B cell (primary cell): ENCODE measurements around the gene HIPK3. TPM values are rescaled to one million over a fixed set of nuclear protein-coding genes. Genes with fewer than 3 reads are reported as not detected.

Source experiments
- ATAC-seq: fragments of 200-7000 bp; cut with Tn5 transposase; one replicate; pipeline ENCODE4 v1.10.0; 2021; ENCODE audit warnings: low read depth, mild to moderate bottlenecking, moderate number of reproducible peaks, moderate library complexity
- CTCF ChIA-PET: fragments of 350-600 bp; sonication (Branson Sonifier 250); formaldehyde crosslinking; loops from one replicate; lab custom pipeline; 2021; ENCODE audit warnings: antibody characterized with exemption, inconsistent platforms; lab: Charles Lee
- POLR2A ChIA-PET: fragments of 350-600 bp; sonication (Branson Sonifier 250); formaldehyde crosslinking; loops from one replicate; lab custom pipeline; 2021; ENCODE audit warnings: antibody characterized with exemption; lab: Charles Lee
- DNase-seq: peaks from one replicate; pipeline ENCODE4 v3.0.0; 2013
- H2AFZ ChIP-seq: 2 replicates; pipeline ENCODE4 v1.6.1; 2012; ENCODE audit warnings: mild to moderate bottlenecking, low read depth, low read length; ENCODE audit not compliant: insufficient read depth, poor library complexity, severe bottlenecking
- H3K27ac ChIP-seq, 2 donors: 1 replicate in 1 of 2; 2 replicates in 1 of 2; pipeline ENCODE4 v1.5.1; 2012 to 2013; ENCODE audit warnings: low read length in 2 of 2, mild to moderate bottlenecking in 2 of 2, moderate library complexity in 1 of 2
- H3K27me3 ChIP-seq, 4 experiments: fragments of 200-600 bp in 1 of 4; sonication (generic) in 1 of 4; replicated peaks in 1 of 4; 1 replicate in 2 of 4; 2 replicates in 2 of 4; pipeline versions ENCODE4 v1.6.1 to v1.7.0; 2013 to 2016; ENCODE audit warnings: low read length in 3 of 4, mild to moderate bottlenecking in 2 of 4, mixed read lengths in 1 of 4, moderate library complexity in 1 of 4; ENCODE audit not compliant: insufficient read depth in 4 of 4, control insufficient read depth in 3 of 4; ENCODE audit errors: control extremely low read depth in 1 of 4
- H3K36me3 ChIP-seq, 2 experiments: replicated peaks in 1 of 2; 1 replicate in 1 of 2; 2 replicates in 1 of 2; pipeline versions ENCODE4 v1.6.1 to v1.7.1; 2013; ENCODE audit warnings: low read length in 1 of 2; ENCODE audit not compliant: insufficient read depth in 2 of 2, control insufficient read depth in 1 of 2; ENCODE audit errors: control extremely low read depth in 1 of 2, extremely low read depth in 1 of 2
- H3K4me1 ChIP-seq, 2 donors: fragments of 200-600 bp in 1 of 2; sonication (generic) in 1 of 2; 1 replicate in 1 of 2; 2 replicates in 1 of 2; pipeline versions ENCODE4 v1.5.1 to v1.6.1; 2013 to 2017; ENCODE audit warnings: low read length in 2 of 2; ENCODE audit not compliant: control insufficient read depth in 2 of 2, insufficient read depth in 2 of 2
- H3K4me2 ChIP-seq: replicated peaks from 2 replicates; pipeline ENCODE3; 2012; ENCODE audit warnings: mild to moderate bottlenecking, low read depth, low read length; ENCODE audit not compliant: poor library complexity, severe bottlenecking
- H3K4me3 ChIP-seq, 5 experiments: fragments of 200-600 bp in 1 of 5; sonication (generic) in 1 of 5; 1 replicate in 3 of 5; 2 replicates in 2 of 5; pipeline versions ENCODE4 v1.5.1 to v1.7.0; 2011 to 2016; ENCODE audit warnings: low read length in 4 of 5, mild to moderate bottlenecking in 4 of 5, low read depth in 2 of 5, control low read depth in 1 of 5, moderate library complexity in 1 of 5; ENCODE audit not compliant: insufficient read depth in 1 of 5; ENCODE audit errors: control extremely low read depth in 1 of 5, extremely low read depth in 1 of 5
- H3K79me2 ChIP-seq: fragments of 200-600 bp; sonication (generic); one replicate; pipeline ENCODE4 v1.6.0; 2016; ENCODE audit warnings: low read length; ENCODE audit not compliant: control insufficient read depth, insufficient read depth
- H3K9ac ChIP-seq: fragments of 200-600 bp; sonication (generic); 2 replicates; pipeline ENCODE4 v1.6.1; 2017; ENCODE audit warnings: mild to moderate bottlenecking, low read length, moderate library complexity
- H3K9me3 ChIP-seq, 3 donors: one replicate each; pipeline versions ENCODE4 v1.6.1 to v1.7.1; 2013; ENCODE audit warnings: low read length in 2 of 3; ENCODE audit not compliant: control insufficient read depth in 2 of 3, insufficient read depth in 1 of 3; ENCODE audit errors: control extremely low read depth in 1 of 3
- H4K20me1 ChIP-seq: 2 replicates; pipeline ENCODE4 v1.6.0; 2012; ENCODE audit warnings: mild to moderate bottlenecking, low read length; ENCODE audit not compliant: insufficient read depth, control insufficient read depth, poor library complexity, severe bottlenecking
- H3K27ac Mint-ChIP-seq: one replicate; pipeline ENCODE4 v1.8.0; 2021; ENCODE audit warnings: mixed read lengths
- H3K27me3 Mint-ChIP-seq: one replicate; pipeline ENCODE4 v1.8.0; 2021; ENCODE audit warnings: mixed read lengths
- H3K4me1 Mint-ChIP-seq: one replicate; pipeline ENCODE4 v1.8.0; 2021; ENCODE audit warnings: mixed read lengths
- H3K4me3 Mint-ChIP-seq: one replicate; pipeline ENCODE4 v1.8.0; 2021; ENCODE audit warnings: mixed read lengths
- H3K9me3 Mint-ChIP-seq: one replicate; pipeline ENCODE4 v1.8.0; 2022; ENCODE audit warnings: mixed read lengths; ENCODE audit not compliant: insufficient read depth
- EZH2 ChIP-seq: IDR thresholded peaks from 2 replicates; pipeline ENCODE4 v1.6.1; 2012; ENCODE audit warnings: borderline replicate concordance, low read depth, mild to moderate bottlenecking, moderate library complexity, low read length; ENCODE audit not compliant: insufficient read depth, poor library complexity, severe bottlenecking
- WGBS: methylation state at CpG from one replicate; pipeline ENCODE4 v1.1.5; 2013; ENCODE audit warnings: missing lambda C conversion rate; ENCODE audit not compliant: insufficient coverage; 5-methylcytosine and 5-hydroxymethylcytosine counted together
- intact Hi-C: fragments of 100-400 bp; cut with micrococcal nuclease; formaldehyde crosslinking; loops from one replicate; pipeline ENCODE4 v1.10.0; 2022
- polyA plus RNA-seq: library from polyadenylated mRNA; depleted of rRNA; stranded (reverse); fragments of >200 nt; gene quantifications from 2 replicates; pipeline ENCODE4 v1.2.3, GENCODE V29; 2012
- total RNA-seq, 2 donors: library from RNA; stranded (reverse); fragments of 120-200 nt in 1 of 2; gene quantifications; 1 replicate in 1 of 2; 2 replicates in 1 of 2; pipeline versions ENCODE4 v1.2.3 to v1.2.4, GENCODE V29; 2013 to 2022
- TF ChIP-seq, protein P1 (sequence below): fragments of 200-600 bp; IDR thresholded peaks from one replicate; pipeline ENCODE4 v1.8.0; 2022; ENCODE audit warnings: antibody characterized with exemption, mild to moderate bottlenecking

The HIPK3 gene
- total and polyA plus RNA-seq, 2 donors (not counting 1 experiment from before 2014, with no cell fraction given): 13.1 to 81.6 TPM

DNA sequence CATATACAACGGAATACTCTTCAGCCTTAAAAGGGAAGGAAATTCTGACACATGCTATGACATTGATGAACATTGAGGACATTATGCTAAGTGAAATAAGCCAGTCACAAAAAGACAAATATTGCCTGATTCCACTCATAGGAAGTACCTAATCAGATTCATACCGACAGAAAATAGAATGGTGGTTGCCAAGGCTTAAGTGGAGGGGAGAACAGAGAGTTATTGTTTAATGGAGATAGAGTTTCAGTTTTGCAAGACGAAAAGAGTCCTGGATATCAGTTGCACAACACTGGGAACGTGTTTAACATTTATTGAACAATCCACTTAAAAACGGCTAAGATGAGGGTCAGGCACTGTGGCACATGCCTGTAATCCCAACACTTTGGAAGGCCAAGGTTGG lies 45.6 kb upstream of the HIPK3 start:
- intact Hi-C loops: no loop called here
- no peaks in the 10 kb centered on the region for H4K20me1 ChIP-seq
- no peak overlapping the region for H3K4me3 ChIP-seq
- DNase-seq (no peak), ATAC-seq (no peak)
- Mint-ChIP-seq H3K9me3 (peaks cover 5% of the 10 kb centered on the region), H3K27ac (no peak overlapping the region), H3K4me3 (no peak overlapping the region), H3K27me3 (peaks cover 4% of the 10 kb centered on the region), H3K4me1 (no peaks in the 10 kb centered on the region)
- ChIA-PET CTCF (no interaction called here), POLR2A (no interaction called here)
- H3K36me3 ChIP-seq: no peaks in the 10 kb centered on the region
- no peak overlapping the region for H3K27ac ChIP-seq
- peaks cover 0 to 3% (median 0%) of the 10 kb centered on the region in 3 donors for H3K9me3 ChIP-seq
- H2AFZ ChIP-seq: no peak overlapping the region
- no peak for TF ChIP-seq EZH2
- TF ChIP-seq, protein P1, sequence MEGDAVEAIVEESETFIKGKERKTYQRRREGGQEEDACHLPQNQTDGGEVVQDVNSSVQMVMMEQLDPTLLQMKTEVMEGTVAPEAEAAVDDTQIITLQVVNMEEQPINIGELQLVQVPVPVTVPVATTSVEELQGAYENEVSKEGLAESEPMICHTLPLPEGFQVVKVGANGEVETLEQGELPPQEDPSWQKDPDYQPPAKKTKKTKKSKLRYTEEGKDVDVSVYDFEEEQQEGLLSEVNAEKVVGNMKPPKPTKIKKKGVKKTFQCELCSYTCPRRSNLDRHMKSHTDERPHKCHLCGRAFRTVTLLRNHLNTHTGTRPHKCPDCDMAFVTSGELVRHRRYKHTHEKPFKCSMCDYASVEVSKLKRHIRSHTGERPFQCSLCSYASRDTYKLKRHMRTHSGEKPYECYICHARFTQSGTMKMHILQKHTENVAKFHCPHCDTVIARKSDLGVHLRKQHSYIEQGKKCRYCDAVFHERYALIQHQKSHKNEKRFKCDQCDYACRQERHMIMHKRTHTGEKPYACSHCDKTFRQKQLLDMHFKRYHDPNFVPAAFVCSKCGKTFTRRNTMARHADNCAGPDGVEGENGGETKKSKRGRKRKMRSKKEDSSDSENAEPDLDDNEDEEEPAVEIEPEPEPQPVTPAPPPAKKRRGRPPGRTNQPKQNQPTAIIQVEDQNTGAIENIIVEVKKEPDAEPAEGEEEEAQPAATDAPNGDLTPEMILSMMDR: no peak
- H3K4me1 ChIP-seq: no peaks in the 10 kb centered on the region
- H3K9ac ChIP-seq: no peak overlapping the region
- H3K79me2 ChIP-seq: no peaks in the 10 kb centered on the region
- WGBS: 100% methylated on average over 3 of the region's 5 CpGs
- no peaks in the 10 kb centered on the region for H3K27me3 ChIP-seq
- no peak overlapping the region for H3K4me2 ChIP-seq

DNA sequence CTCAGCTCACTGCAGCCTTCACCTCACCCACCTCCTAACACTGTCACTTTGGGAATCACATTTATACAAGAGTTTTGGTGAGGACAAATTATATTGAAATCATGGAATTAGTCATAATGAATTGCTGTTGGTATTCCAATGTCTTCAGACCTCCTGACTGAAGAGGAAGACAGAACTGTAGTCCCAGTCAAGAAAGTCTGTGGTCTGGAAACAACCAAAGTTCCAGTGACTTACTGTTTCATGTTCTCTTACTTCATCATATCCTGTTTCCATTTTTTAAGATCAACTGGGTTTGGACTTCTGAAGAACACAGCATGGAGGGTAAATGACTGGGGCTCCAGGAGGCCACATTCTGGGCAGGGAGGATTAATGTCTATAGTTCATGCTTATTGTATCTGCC lies 43.0 kb upstream of the HIPK3 start:
- POLR2A ChIA-PET: no interaction called here
- intact Hi-C loops: no loop called here
- Histone ChIP-seq H3K4me3 (no peak overlapping the region), H3K36me3 (no peaks in the 10 kb centered on the region), H3K27ac (no peak overlapping the region), H3K79me2 (no peaks in the 10 kb centered on the region), H3K4me2 (no peak overlapping the region), H3K27me3 (no peaks in the 10 kb centered on the region), H2AFZ (no peak overlapping the region), H3K9me3 (peaks cover 0 to 3% (median 0%) of the 10 kb centered on the region in 3 donors), H3K9ac (no peak overlapping the region), H3K4me1 (no peaks in the 10 kb centered on the region), H4K20me1 (no peaks in the 10 kb centered on the region)
- Mint-ChIP-seq H3K4me1 (no peaks in the 10 kb centered on the region), H3K27ac (no peak overlapping the region), H3K9me3 (peaks cover 5% of the 10 kb centered on the region), H3K27me3 (peaks cover 4% of the 10 kb centered on the region), H3K4me3 (no peak overlapping the region)
- CTCF ChIA-PET: no interaction called here
- TF ChIP-seq, protein P1: no peak
- TF ChIP-seq EZH2: no peak
- ATAC-seq (no peak), DNase-seq (no peak)
